ENCODE data around the gene ACP6. TPM values are rescaled to one million over a fixed set of nuclear protein-coding genes. Genes with fewer than 3 reads are reported as not detected.
"Not testable (repeated sequence)": the region's sequence is repeated elsewhere in the genome, so short reads cannot be mapped to it uniquely, and the experiment has no call there.

The ACP6 gene
- total RNA-seq, 2 experiments from 2014 or later = 11.2 to 16.8 TPM

DNA sequence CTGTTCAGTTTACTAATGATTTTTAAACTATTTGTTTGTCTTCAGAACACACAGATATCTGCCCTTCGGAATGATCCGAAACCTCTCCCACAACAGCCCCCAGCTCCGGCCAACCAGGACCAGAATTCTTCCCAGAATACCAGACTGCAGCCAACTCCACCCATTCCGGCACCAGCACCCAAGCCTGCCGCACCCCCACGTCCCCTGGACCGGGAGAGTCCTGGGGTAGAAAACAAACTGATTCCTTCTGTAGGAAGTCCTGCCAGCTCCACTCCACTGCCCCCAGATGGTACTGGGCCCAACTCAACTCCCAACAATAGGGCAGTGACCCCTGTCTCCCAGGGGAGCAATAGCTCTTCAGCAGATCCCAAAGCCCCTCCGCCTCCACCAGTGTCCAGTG lies 51.6 kb downstream of the ACP6 start:
- no peak for DNase-seq
- peaks cover 21% of the 10 kb centered on the region for H3K4me1 Mint-ChIP-seq
- H3K9me3 Mint-ChIP-seq = no peaks in the 10 kb centered on the region
- H3K4me3 Mint-ChIP-seq = no peak overlapping the region
- peaks cover 31% of the 10 kb centered on the region for H3K36me3 Mint-ChIP-seq
- H3K27me3 Mint-ChIP-seq = no peaks in the 10 kb centered on the region
- H3K27ac Mint-ChIP-seq = peak overlapping the region; percentile 69

GRCh38 chr1:147618077-147618569 lies 52.2 kb downstream of the ACP6 start:
- H3K9me3 Mint-ChIP-seq = no peaks in the 10 kb centered on the region
- H3K4me3 Mint-ChIP-seq = no peak overlapping the region
- DNase-seq = peak; percentile 16
- H3K27ac Mint-ChIP-seq = peak overlapping the region; percentile 69
- H3K36me3 Mint-ChIP-seq = peaks cover 31% of the 10 kb centered on the region
- no peaks in the 10 kb centered on the region for H3K27me3 Mint-ChIP-seq
- H3K4me1 Mint-ChIP-seq = peaks cover 21% of the 10 kb centered on the region

DNA sequence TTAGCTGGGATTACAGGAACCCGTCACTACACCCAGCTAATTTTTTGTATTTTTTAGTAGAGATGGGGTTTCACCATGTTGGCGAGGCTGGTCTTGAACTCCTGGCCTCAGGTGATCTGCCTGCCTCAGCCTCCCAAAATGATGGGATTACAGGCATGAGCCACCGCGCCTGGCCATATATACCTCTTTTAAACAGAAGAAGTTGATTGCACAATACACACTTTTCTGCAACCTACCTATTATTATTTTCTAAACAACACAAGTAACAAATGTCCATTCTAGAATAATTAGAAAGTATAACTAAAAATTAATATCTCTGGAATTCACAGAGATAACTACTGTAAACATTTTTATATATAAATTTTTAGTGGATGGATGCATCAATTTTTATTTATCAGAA lies 55.4 kb downstream of the ACP6 start:
- H3K27me3 Mint-ChIP-seq, H3K4me3 Mint-ChIP-seq, H3K27ac Mint-ChIP-seq, DNase-seq, H3K9me3 Mint-ChIP-seq: not testable (repeated sequence)
- H3K36me3 Mint-ChIP-seq = peaks cover 30% of the 10 kb centered on the region
- H3K4me1 Mint-ChIP-seq = peaks cover 26% of the 10 kb centered on the region

- H3K9me3 Mint-ChIP-seq = no peaks in the 10 kb centered on the region
- no peak overlapping the region for H3K4me3 Mint-ChIP-seq
- H3K4me1 Mint-ChIP-seq = peaks cover 24% of the 10 kb centered on the region
- no peak overlapping the region for H3K27ac Mint-ChIP-seq
- no peaks in the 10 kb centered on the region for H3K27me3 Mint-ChIP-seq
- DNase-seq = no peak
- H3K36me3 Mint-ChIP-seq = peaks cover 26% of the 10 kb centered on the region
Measured at GRCh38 chr1:147613506-147613905, 56.8 kb downstream of the ACP6 start.

- Mint-ChIP-seq H3K27me3 (no peaks in the 10 kb centered on the region), H3K9me3 (no peaks in the 10 kb centered on the region), H3K27ac (no peak overlapping the region), H3K4me1 (peaks cover 14% of the 10 kb centered on the region), H3K4me3 (no peak overlapping the region), H3K36me3 (peaks cover 32% of the 10 kb centered on the region)
- DNase-seq = no peak
Measured at GRCh38 chr1:147612366-147612765, 58.0 kb downstream of the ACP6 start.

GRCh38 chr1:147611586-147611985 lies 58.7 kb downstream of the ACP6 start:
- H3K4me3 Mint-ChIP-seq = no peak overlapping the region

GRCh38 chr1:147611021-147611426 lies 59.3 kb downstream of the ACP6 start:
- Mint-ChIP-seq H3K36me3 (peaks cover 36% of the 10 kb centered on the region), H3K4me3 (no peak overlapping the region), H3K4me1 (peaks cover 10% of the 10 kb centered on the region), H3K9me3 (no peaks in the 10 kb centered on the region), H3K27ac (no peak overlapping the region), H3K27me3 (no peaks in the 10 kb centered on the region)
- DNase-seq = no peak

More at GRCh38 chr1:147611586-147611985, 58.7 kb downstream of the ACP6 start:
- H3K27me3 Mint-ChIP-seq = no peaks in the 10 kb centered on the region
- no peak overlapping the region for H3K27ac Mint-ChIP-seq
- peaks cover 10% of the 10 kb centered on the region for H3K4me1 Mint-ChIP-seq
- H3K9me3 Mint-ChIP-seq = no peaks in the 10 kb centered on the region
- DNase-seq = no peak
- H3K36me3 Mint-ChIP-seq = peaks cover 33% of the 10 kb centered on the region

- Mint-ChIP-seq H3K4me1 (peaks cover 15% of the 10 kb centered on the region), H3K27me3 (no peaks in the 10 kb centered on the region), H3K9me3 (no peaks in the 10 kb centered on the region), H3K4me3 (no peak overlapping the region), H3K27ac (no peak overlapping the region), H3K36me3 (peaks cover 38% of the 10 kb centered on the region)
- no peak for DNase-seq
Measured at GRCh38 chr1:147609358-147609757, 61.0 kb downstream of the ACP6 start.

GRCh38 chr1:147608596-147608995 lies 61.7 kb downstream of the ACP6 start:
- no peaks in the 10 kb centered on the region for H3K9me3 Mint-ChIP-seq
- H3K27ac Mint-ChIP-seq = no peak overlapping the region
- DNase-seq = no peak
- no peaks in the 10 kb centered on the region for H3K27me3 Mint-ChIP-seq
- H3K4me3 Mint-ChIP-seq = no peak overlapping the region
- peaks cover 13% of the 10 kb centered on the region for H3K4me1 Mint-ChIP-seq
- H3K36me3 Mint-ChIP-seq = peaks cover 36% of the 10 kb centered on the region

DNA sequence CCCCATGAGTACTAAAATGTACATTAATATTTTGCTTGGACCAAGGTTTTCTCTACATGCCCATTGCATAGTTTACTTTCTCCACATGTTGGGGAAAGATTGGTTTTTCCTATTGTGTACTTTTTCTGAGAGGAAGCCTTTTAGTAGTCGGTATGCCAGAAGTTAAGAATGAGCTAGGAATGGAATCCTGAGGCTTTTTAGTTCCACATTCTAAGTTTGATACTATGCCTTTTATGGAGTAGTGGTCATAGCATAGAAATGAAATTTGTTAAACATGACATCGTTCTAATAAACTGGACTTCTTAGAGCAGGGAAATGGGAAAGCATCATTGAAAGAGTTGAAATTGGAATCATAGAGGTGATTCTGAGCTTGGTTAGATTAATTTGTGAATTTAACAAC lies 64.7 kb downstream of the ACP6 start:
- H3K4me3 Mint-ChIP-seq = no peak overlapping the region
- no peaks in the 10 kb centered on the region for H3K27me3 Mint-ChIP-seq

GRCh38 chr1:147603986-147604385 lies 66.3 kb downstream of the ACP6 start:
- H3K27ac Mint-ChIP-seq = no peak overlapping the region
- H3K4me1 Mint-ChIP-seq = peaks cover 20% of the 10 kb centered on the region
- no peaks in the 10 kb centered on the region for H3K27me3 Mint-ChIP-seq
- no peaks in the 10 kb centered on the region for H3K9me3 Mint-ChIP-seq
- H3K4me3 Mint-ChIP-seq = no peak overlapping the region
- DNase-seq = no peak
- H3K36me3 Mint-ChIP-seq = peaks cover 31% of the 10 kb centered on the region

More for the DNA sequence above, 64.7 kb downstream of the ACP6 start:
- no peak for DNase-seq
- Mint-ChIP-seq H3K9me3 (no peaks in the 10 kb centered on the region), H3K36me3 (peaks cover 33% of the 10 kb centered on the region), H3K27ac (no peak overlapping the region), H3K4me1 (peaks cover 19% of the 10 kb centered on the region)

- H3K36me3 Mint-ChIP-seq = peaks cover 11% of the 10 kb centered on the region
- H3K27ac Mint-ChIP-seq = peak overlapping the region; percentile 76
- H3K4me1 Mint-ChIP-seq = peaks cover 27% of the 10 kb centered on the region
- H3K4me3 Mint-ChIP-seq = peak overlapping the region; percentile 93
- DNase-seq = peak; percentile 22
- no peaks in the 10 kb centered on the region for H3K27me3 Mint-ChIP-seq
- H3K9me3 Mint-ChIP-seq = no peaks in the 10 kb centered on the region
Measured at GRCh38 chr1:147600119-147601111, 69.9 kb downstream of the ACP6 start.

DNA sequence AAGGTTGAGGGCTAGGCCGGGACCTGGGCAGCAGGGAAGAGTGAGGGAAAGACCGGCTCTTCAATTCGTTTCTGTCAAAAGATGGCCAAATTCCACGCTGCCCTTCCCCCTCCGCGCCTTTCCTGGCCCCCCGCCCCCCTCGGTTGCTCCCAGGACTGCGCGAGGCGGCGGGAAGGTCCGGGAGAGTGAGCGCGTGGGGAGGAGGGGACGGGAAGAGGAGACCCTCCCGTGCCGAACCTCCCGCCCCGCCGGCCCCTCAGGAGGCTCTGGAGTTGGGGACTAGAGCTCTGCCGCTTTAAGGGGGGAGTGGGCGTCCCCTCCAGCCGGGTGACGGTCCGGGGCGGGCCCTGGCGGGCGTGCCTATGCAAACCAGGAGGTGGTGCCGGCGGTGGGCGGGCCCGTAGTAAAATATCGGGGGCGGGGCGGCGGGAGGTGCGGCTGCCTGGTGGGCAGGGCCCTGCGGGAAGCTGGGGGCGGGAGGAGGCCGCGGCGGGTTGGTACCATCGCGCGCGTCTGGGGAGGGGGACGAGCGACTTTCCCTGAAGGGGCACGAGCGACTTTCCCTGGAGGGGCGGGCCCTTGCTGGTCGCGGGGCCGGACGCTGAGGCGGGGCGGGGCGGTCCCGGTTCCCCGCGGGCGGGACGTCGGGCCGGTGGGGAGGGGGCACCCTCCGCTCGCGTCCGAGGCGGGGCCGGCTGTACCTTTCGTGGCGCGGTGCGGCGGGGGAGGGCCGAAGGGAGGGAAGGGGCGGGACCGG lies 70.8 kb downstream of the ACP6 start:
- peaks cover 5% of the 10 kb centered on the region for H3K36me3 Mint-ChIP-seq
- H3K4me3 Mint-ChIP-seq = peak overlapping the region; percentile 93
- no peaks in the 10 kb centered on the region for H3K9me3 Mint-ChIP-seq
- H3K27ac Mint-ChIP-seq = peak overlapping the region; percentile 91
- peak; percentile 95 for DNase-seq
- peaks cover 24% of the 10 kb centered on the region for H3K4me1 Mint-ChIP-seq
- no peaks in the 10 kb centered on the region for H3K27me3 Mint-ChIP-seq

- Mint-ChIP-seq H3K4me1 (peaks cover 22% of the 10 kb centered on the region), H3K27me3 (no peaks in the 10 kb centered on the region), H3K9me3 (no peaks in the 10 kb centered on the region), H3K36me3 (peaks cover 4% of the 10 kb centered on the region), H3K4me3 (peak overlapping the region; percentile 89), H3K27ac (peak overlapping the region; percentile 91)
- peak; percentile 54 for DNase-seq
Measured at GRCh38 chr1:147598621-147599361, 71.5 kb downstream of the ACP6 start.
